ENCODE measurements around the gene GARIN3.

GARIN3 gene

GRCh38 chr5:157184117-157184670, 18.1 kb upstream of the GARIN3 start:
- peak; percentile 69 for DNase-seq

GRCh38 chr5:157182143-157182757, 16.2 kb upstream of the GARIN3 start:
- peak; percentile 64 for DNase-seq

DNA sequence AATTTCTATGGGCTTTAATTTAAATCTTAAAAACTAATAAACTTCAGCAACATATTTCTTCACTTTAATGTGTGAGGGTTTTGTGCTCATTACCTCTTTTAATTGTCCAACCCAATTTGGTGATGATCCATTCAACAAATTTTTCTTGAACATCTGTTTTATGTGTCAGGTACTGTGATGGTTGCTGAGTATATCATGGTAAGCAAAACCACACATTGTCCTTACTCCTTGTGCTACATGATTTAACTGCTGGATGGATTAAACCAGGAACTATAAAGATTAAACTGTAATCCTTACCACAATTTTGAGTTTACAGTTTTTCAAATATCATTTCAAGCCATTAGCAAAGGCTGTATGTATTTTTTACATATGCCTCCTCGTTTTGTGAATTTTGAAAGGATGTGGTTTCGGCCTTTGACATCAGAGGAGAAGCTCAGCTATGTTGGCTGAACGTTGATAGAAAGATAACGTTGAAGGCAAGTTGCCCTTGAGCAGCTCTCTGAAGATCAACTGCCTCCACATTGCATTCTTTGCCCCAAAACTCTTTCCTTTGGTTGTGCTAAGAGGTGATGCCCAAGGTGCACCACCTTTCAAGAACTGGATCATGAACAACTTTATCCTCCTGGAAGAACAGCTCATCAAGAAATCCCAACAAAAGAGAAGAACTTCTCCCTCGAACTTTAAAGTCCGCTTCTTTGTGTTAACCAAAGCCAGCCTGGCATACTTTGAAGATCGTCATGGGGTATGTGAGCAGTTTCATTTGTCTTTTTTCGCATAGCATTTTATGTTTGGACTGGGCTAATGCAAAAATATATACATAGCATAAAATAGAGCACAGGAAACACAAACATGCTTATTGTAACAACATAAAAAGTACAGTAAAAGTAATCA, 14.6 kb upstream of the GARIN3 start, which contains the start of gene ITK:
TSS of gene ITK (plus strand) at position 467 of the 891 bp plus-strand sequence. CDS start at position 605, 138 bp downstream.
- DNase-seq = peak; percentile 78

GRCh38 chr5:157178966-157179365, 12.9 kb upstream of the GARIN3 start:
- DNase-seq = no peak

GRCh38 chr5:157177953-157178352, 11.9 kb upstream of the GARIN3 start:
- peak; percentile 58 for DNase-seq

- DNase-seq = peak; percentile 63
Measured at GRCh38 chr5:157175071-157175612, 9.1 kb upstream of the GARIN3 start.

DNA sequence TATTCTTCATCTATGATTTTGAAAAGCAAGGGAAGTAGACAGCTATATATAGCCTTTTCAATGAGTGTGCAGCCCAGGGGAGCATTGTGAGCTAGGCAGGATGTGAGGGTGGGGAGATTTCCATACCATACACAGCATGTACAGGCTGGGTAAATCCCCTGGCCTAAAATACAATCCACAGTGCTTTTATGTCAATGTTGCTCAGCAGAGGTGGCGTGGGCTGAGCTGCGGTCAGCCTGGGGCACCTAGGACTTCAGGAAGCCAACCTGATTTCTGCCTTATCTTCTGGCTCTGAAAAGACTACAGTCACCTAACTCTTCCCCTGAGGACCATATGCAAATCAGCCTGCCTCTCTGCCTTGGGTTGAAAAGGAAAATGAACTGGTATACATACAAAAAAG, 6.3 kb upstream of the GARIN3 start:
- DNase-seq = peak; percentile 89

DNA sequence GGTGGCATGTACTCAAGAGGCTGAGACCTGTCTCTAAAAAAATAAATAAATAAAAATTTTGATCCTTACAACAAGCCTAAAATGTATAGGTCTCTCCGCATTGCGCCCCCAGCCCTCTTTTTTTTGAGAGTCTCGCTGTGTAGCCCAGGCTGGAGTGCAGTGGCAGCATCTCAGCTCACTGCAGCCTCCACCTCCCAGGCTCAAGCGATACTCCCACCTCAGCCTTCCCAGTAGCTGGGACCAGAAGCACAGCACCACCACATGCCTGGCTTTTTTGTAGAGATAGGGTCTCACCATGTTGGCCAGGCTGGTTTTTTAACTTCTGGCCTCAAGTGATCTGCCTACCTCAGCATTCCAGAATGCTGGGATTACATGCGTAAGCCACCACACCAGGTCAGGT, 2.2 kb upstream of the GARIN3 start:
- DNase-seq = no peak

DNA sequence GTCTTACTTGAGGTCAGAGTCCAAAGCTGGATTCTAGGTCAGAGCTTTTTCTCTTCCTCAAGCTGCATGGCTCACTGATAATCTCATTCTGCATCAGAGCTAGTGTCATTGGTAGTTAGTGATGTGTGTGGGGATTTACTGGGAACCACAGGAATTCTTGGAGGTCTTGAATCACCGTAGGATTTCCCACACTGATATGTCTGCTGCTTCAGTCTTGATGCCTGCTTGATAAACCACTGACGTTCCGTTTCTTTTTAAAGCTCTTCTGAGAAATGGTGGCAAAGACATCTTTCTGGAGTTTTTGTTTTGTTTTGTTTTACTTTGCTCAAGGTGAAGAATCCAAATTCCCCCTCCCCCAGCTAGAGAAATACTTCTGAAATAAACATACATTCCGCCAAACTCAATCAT, 1.2 kb upstream of the GARIN3 start:
- DNase-seq = no peak

- no peak for DNase-seq
Measured at GRCh38 chr5:157165668-157166067, 396 bp downstream of the GARIN3 start.

DNA sequence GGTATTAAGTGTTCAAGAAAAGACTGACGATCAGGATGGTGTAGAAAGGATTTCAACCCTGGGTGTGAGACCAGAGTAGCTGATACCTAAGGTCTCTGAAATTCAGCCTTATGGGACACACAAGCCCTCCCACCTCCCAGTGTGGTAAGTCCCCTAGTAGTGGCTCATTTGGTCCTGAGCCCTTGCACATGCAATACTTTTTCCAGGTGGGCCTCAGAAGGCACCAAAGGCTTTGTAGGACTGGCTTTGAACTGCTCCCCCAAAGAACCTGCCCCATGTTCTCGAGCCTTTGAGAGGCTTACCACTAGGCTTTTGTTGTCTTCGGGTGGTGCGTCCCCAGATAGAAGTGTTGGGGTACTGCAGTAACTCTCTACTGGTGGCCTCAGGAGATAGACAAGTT, 803 bp downstream of the GARIN3 start:
- DNase-seq = no peak

DNA sequence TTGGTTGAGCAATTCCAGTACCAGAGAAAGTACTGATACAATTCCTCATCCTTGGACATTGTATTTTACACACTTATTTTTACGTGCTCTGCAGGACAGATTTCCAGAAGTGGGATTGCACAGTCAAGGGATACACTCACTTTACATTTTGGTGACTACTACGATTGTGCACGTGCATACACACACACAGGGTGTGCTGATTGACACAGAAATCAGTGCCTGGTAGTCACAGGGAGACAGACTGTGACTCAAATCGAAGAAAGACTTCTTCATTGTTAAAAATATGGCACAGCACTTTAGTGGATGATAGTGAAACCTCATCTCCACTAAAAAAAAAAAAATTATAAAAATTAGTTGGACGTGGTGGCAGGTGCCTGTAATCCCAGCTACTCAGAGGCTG, 1.5 kb downstream of the GARIN3 start:
- no peak for DNase-seq

DNA sequence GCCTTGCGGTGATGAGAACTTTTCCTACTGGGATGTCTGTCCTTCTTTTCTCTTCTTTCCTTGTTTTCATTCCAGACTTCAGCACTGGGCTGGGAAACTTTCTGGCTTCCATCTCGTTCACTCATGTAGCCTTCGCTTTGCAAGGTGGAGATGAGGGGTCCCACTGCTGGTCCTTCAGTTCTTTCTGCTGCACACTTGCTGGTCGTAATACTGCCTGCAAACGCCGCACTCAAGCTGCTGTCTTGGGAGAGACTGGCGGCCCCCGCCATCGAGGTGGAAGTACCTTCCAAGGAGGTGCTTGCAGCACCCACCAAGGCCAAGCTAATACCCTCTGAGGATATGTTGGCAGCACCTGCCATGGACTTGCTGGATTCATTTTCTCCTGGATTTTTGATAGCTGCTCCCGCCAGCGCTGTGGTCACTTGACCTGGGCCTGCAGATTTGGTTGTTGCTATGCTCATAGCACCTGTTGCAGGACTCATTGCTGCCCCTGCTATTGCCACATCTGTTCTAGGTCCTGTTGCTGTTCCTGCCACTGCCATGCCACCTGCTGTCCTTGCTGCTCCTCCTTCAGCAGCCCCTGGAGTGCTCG, 3.0 kb downstream of the GARIN3 start:
- DNase-seq = no peak

DNA sequence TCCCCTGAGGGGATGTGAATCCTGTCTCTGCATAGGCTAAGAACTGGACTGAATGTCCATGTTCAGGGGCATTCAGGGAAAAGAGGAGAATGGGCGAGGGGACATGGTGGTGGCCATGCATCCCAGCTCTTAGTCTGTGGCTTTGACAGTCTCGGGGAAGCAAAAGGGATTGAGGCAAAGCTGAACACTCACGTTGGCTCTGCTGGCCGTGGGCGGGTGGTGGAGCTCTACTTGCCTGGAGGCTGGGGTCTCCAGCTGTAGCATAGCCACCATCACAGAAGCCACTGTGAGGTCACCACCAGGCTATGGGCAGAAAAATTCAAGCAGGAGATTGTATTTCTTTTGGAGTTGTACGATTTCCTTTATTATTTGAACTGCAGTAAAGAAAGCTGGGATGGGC, 4.1 kb downstream of the GARIN3 start:
- DNase-seq = no peak

GRCh38 chr5:157160001-157160400, 6.1 kb downstream of the GARIN3 start:
- DNase-seq = peak; percentile 58

GRCh38 chr5:157159209-157159751, 6.8 kb downstream of the GARIN3 start:
- no peak for DNase-seq

DNA sequence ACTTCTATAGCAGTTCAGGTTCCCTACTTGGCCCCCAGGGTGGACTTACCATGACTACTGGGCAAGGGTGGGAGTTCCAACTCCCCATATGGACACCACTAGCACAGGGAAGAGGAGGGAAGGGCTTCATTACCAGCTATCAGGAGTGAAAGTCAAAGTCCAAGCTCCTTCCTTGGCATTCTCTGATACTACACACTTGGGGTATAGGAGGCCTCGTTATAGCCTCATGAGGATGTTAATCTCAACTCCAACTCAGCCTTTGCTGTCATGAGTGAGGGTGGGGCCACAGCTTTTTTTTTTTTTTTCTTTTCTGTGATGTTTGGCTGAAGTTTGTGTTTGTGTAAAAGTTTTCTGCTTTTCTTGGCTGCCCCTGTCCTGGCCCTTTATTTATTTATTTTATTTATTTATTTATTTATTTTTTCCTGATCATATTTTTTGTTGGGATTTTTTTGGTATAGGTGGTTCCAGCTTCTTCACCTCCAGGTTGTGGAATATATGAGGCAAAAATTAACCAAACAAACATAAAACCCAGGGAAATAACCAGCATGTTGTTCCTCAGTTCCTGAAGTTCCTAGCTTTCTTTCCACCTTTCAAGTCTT, 8.7 kb downstream of the GARIN3 start:
- no peak for DNase-seq

DNA sequence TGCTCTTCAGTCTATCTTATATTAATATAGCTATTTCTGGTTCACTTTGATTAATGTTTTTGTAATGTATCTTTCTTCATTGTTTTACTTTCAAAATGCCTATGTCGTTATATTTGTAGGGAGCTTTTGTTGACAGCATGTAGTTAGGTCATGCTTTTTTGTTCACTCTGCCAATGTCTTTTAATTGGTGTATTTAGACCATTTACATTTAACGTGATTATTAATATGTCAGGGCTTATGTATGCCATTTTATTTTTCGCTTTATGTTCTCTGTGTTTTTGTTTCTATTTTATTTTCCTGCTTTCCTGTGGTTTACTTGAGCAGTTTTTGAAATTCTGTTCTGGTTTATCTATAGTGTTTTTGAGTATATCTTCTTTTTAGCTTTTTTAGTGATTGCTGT, 10.8 kb downstream of the GARIN3 start:
- DNase-seq = no peak

DNA sequence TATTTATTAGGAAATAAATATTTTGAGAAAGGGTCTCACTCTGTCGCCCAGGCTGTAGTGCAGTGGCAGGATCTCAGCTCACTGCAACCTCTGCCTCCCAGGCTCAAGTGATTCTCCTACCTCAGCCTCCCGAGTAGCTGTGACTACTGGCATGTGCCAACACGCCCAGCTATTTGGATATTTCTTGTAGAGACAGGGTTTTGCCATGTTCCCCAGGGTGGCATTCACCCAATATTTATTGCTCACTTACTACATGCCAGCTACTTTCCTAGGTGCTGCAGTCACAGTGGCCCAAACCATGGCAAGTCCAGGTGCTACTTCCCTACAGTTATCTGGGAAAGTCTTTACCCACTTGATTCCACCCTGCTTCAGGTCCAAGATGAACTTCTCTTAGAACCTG, 15.1 kb downstream of the GARIN3 start:
- no peak for DNase-seq

DNA sequence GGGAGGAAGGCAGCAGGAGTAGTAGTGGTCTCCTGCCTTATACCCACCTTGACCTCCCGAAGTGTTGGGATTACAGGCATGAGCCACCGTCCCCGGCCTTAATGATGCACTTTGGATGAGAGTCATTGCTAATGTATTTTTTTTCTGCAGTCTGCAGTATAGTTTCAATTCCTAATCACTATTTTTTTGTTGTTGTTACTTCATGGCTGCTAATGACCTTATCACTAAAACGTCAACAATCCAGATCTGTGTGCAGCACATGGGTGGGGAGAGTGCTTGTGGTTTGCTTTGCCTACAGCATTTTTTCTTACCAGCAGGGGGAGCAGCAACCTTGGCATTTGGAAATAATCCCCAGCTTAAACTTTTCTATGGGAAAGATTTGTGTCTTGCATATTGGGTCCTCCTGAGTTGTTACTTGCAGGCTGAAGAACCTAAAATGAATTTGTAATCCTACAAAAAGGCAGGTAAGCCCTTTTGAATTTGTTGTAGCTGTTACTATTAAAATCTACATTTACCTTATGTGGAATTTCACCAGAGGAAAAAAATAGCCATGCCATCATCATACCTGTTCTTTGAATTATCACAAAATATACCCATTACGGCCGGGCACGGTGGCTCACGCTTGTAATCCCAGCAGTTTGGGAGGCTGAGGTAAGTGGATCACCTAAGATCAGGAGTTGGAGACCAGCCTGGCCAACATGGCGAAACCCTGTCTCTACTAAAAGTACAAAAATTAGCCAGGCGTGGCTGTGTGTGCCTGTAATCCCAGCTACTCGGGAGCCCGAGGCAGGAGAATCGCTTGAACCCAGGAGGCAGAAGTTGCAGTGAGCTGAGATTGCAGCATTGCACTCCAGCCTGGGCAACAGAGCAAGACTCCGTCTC, 17.1 kb downstream of the GARIN3 start:
- peak; percentile 90 for DNase-seq

Measured in activated CD8-positive, alpha-beta memory T cell treated with anti-CD3 and anti-CD28 coated beads for 24 hours (primary cell).